SK-N-MC (cell line): Measurements from ENCODE around the gene TIMM23.
"Not testable (repeated sequence)": the region's sequence is repeated elsewhere in the genome, so short reads cannot be mapped to it uniquely, and the experiment has no call there.

Source experiments
- EZH2 ChIP-seq: fragments of 200-600 bp; sonication (generic); IDR thresholded peaks from one replicate; pipeline ENCODE4 v1.6.1; 2017; ENCODE audit warnings: antibody characterized with exemption
- POLR2AphosphoS5 ChIP-seq: IDR thresholded peaks from 2 replicates; pipeline ENCODE4 v1.6.1; 2012; ENCODE audit warnings: mild to moderate bottlenecking, low read depth, low read length, borderline replicate concordance

GRCh38 chr10:45945476-45945875 is 26.8 kb upstream of the TIMM23 start:
- TF ChIP-seq EZH2, POLR2AphosphoS5: not testable (repeated sequence)
